NCI-H2081 treated with DMSO at 0.1 percent for 48 hours (cell line): ENCODE data around the gene MLPH.

Source experiments
- DNase-seq: peaks from one replicate; lab custom pipeline; 2025; lab: John Stamatoyannopoulos, UW

MLPH gene, protein sequence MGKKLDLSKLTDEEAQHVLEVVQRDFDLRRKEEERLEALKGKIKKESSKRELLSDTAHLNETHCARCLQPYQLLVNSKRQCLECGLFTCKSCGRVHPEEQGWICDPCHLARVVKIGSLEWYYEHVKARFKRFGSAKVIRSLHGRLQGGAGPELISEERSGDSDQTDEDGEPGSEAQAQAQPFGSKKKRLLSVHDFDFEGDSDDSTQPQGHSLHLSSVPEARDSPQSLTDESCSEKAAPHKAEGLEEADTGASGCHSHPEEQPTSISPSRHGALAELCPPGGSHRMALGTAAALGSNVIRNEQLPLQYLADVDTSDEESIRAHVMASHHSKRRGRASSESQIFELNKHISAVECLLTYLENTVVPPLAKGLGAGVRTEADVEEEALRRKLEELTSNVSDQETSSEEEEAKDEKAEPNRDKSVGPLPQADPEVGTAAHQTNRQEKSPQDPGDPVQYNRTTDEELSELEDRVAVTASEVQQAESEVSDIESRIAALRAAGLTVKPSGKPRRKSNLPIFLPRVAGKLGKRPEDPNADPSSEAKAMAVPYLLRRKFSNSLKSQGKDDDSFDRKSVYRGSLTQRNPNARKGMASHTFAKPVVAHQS

DNA sequence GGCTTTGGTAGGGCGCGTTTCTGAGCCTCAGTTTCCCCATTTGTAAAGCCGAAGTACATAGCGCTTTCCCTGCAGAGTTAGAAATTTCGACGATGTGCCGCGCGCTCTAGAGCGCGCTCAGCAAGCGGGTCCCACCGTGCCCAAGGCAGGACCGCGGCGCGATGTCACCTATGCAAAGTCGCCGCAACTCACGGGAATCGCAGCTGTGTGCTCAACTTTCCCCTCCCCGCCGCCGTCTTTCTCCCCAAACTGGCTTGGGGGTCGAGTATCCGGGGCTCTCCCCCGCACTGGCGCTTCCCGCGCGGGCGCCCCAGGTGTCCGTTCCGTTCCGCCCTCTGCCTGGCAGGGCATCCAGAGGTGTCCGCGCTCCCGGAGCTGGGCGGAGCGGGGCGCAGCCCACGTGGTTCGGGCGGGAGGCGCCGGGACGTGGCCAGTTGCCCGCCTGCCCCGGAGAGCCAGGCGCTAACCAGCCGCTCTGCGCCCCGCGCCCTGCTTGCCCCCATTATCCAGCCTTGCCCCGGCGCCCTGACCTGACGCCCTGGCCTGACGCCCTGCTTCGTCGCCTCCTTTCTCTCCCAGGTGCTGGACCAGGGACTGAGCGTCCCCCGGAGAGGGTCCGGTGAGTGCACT is at the start of gene MLPH:
TSS of gene MLPH (plus strand) at position 433 of the 630 bp plus-strand sequence. CDS start 6,176 bp downstream, outside the sequence.
- DNase-seq: no peak

DNA sequence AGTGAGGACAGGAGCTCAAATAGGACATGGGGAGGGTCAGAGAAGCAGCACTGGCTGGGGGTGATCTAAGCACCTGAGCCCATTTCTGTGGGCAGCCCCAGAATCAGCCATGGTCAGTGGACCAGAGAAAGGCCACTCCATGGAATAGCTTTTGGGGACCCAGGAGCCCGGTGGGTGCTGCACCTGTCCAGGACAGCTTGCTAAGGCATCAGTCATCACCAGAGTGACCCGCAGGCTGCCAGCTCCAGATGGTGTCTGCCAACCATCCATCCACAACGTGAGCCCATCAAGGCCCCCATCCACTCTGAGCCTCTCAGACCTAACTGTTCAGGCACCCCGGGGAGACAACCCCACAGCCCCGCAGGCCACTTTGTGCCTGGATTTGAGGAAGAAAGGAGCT is 49.5 kb upstream of the MLPH start:
- no peak for DNase-seq

DNA sequence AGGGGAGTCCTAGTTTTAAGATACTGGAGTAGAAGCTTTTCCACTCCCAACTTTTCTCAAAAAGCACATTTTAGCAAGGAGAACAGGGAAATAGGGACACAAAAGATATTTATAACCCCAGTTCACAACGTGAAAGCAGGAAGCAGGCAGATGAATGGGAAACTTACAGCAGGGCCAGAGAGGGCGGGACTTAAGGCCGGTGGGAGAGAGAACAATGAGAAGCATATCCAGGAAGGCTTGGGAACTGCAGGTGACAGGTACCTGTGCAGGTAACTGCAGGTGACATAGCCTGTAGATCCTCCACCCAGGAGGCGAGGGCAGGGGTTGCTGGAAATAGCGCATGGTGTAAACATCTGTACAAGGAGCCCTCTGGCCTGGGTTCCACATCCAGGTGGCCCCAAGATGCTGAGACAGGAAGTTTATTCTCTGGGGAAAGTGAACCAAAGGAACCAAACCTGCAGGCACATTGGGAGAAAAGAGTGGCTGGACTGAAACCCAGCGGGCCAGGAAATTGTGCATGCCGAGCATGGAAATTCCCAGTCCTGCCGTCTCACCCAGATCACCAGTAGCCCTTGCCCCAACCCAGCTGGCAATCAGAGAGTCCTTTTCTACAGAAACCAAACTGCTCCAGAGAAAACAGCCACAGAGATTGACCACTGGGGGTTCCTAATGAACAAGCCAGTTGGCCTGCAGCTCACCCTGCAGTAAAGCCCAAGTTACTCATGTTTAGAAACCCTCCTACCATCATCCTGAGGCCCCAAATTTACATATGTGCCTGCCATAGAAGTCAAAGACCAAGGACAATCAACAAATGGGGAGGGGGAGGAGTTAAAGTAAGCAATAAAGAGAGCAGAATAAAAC is 48.7 kb upstream of the MLPH start:
- DNase-seq: no peak

- DNase-seq: no peak
These were observed 46.2 kb upstream of the MLPH start for GRCh38 chr2:237440819-237441281.

GRCh38 chr2:237441605-237442274 is 45.3 kb upstream of the MLPH start:
- no peak for DNase-seq

DNA sequence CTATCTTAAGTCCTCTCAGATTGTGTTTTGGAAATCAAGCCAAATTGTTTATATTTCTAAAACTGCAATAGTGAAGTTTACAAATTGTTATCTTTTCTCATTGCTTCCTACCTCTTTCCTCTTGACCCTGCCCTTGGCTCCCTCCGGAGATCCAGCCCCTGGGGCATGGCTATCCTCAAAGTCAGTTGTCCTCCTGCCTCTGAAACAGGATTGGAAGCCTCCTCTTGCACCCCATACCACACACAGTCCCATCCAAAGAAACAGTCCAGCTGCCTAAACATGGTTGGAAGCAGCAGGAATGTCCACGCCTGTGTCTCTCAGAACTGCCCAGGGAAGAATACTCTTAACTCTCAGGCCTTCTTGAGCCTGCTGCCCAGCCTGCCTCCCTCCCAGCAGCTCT is 43.0 kb upstream of the MLPH start:
- no peak for DNase-seq

DNA sequence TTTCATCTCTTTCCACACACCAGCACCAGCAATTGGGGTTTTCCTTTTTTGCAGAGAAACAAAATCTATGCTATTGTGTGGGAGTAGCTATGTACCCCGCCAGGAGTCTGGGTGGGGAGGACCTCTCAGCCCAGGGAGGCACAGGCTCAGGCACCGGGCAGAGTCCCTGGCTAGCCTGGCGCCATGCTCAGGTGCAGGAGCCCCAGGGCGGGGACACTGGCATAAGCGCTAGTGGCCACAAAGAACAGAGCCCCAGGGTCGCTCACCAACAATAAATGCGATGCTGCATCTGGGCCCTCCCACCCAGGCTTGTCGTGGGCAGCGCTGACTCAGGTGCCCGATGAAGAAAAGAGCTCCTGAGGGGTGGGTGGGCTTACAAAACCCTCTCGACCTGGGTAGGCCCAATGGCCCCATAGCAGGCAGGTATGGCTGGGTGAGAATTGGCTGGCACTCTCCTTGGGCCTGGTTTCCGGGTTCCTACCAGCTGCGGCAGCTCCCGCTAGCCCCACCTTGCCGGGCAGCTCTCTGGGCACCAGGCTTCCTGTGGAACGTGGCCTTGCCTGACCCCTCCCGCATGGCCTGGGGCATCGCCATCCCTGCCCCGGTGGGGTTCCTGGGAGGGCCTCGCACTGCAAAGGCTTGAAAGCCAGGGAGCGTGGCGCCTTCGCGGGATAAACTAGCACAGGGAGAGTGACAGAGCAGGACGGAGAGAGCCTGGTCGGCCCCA is 41.3 kb upstream of the MLPH start:
- no peak for DNase-seq

- no peak for DNase-seq
These were observed 40.7 kb upstream of the MLPH start for GRCh38 chr2:237446338-237446665.

DNA sequence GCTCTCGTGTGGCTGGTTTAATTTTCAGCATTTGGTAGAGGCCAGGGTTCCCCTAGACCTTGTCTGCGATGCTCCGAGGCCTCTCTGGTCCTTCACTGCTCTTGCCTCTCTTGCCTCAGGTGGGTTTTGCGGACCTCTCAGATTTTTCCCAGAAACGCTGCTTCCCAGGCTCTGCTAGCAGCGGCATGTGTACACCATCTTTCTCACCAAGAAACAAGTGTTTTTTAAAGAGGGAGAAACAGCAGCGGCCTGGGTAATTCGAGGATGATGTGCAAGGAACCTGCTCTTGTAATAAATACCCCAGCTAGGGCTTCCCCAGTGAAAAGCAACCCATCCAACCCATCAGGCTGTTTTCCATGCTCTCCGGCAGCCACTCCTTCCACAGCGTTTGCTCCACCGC is 39.6 kb upstream of the MLPH start:
- no peak for DNase-seq

GRCh38 chr2:237448171-237448570 is 38.9 kb upstream of the MLPH start:
- DNase-seq: no peak

GRCh38 chr2:237448626-237449025 is 38.4 kb upstream of the MLPH start:
- no peak for DNase-seq

DNA sequence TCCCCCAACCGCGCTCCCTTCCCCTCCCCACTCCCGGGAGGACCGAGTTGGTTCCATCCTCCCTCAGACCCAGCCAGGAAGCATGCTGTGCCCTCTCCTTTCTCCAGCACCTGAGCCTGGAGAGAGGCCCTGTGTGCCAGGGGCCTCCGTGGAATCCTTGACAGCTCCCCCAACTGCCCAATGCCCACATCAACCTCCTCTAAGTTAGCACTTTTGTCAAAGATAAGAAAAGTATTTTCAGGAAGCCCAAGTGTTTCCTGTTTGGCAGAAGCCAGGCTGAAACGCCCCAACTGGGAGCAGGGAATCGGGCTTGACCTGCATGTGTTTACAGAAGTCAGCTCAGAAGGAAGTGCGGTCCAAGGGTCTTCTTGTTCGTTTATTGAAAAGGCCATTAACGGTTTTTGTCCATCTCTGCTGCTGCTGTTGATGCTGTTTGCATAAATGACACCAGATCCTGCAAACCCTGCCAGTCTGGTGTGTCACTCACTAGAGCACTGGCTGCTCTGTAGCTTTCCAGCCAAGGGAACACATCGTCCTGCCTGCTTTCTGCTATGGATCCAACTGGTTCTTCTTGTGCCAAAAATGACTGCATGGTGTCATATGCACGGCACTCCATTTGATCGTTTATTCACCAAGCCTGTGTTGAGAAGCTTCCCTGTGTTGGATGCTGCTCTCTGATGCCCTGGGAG is 37.7 kb upstream of the MLPH start:
- DNase-seq: no peak

DNA sequence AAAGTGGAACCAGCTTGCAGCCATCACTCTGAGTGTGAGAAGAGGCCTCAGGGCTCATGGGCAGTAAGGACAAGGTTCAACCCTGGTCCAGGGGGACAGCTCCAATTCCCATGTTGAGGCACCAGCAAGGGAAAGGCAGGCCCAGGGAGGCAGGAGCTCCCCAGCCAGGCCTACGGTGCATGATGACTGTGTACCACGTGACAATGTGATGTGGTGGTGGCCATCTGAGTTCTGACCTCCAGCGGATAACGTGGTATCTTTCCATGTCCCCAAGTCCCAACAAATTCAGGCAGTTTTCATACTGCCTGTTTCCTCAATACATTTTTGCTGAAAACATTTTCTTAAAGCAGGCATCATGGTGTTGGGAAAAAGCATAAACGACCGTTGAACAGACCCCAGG is 36.9 kb upstream of the MLPH start:
- DNase-seq: no peak

DNA sequence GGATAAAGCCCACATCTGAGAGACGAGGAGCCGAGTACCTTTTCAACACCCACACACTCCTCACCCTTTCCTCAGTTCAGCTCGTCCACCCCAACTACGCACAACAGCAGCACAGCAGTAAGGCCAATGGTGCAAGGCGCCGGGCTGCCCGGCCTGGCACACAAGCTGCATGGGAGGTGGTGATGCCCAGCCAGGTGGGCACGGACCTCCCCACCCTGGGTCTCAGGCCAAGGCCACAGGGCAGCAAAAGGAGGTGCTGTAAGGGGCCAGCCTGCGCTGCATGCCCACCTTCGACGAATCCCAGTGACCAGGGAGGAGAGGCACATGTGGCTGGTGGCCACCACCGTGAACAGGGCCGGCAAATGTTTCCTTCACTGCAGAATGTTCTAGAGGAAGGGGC is 36.5 kb upstream of the MLPH start:
- no peak for DNase-seq

GRCh38 chr2:237451643-237452469 is 35.2 kb upstream of the MLPH start:
- DNase-seq: no peak

DNA sequence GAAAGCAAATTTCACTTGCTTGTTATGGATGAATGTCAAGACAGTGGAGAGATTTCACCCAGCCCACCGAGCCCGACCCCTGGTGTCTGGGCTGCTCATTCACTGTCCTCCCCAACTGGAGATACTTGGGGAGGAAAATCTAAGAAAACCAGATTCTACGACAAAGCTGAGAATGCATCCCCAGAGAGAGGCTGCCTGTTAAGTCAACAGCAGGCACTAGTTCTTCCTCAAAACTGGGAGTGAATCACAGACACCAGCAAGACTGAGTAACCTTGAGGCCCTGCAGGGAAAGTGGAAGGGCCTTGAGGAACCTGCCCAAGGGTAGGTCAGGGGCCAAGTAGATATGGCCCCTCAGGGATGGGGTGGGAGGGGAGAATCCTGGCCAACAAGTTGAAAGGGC is 34.2 kb upstream of the MLPH start:
- DNase-seq: no peak

DNA sequence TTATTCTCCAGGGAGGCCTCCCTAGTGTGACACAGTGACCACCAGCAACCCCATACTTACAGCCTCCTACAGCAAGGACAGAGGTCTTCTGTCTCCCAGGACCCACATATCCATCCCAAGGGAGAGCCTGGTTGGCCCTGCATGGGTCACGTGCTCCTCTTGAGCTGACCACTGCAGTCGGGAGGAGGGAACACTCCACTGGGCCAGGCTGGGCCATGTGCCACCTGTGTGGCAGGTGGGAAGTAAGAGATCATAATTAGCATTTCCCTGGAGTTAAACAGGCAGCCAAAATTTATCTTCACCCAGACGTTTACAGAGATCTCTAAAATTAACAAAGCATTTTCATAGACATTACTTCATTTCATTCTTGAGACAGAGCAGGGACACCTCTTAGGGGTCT is 33.4 kb upstream of the MLPH start:
- DNase-seq: no peak

DNA sequence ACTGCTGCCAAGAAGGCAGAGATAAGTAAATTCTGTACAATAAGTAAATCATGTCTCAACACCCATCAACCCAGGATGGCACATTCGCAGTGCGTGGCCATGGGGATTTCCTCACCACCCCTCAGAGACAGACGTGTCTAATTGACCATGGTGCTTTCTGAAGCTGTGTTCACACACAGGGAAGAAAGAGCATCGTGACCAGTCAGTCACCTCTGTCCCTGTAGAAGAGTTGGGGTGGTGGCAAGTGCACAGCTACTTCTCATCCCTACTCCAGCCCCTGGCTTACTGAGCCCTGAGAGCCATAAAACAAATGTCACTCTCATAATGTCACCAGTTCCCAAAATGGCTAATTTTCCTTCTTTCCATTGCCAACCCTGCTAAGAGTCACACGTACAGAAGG is 31.3 kb upstream of the MLPH start:
- no peak for DNase-seq

GRCh38 chr2:237456200-237456843 is 30.7 kb upstream of the MLPH start:
- no peak for DNase-seq
